KMS-11 (cell line): ENCODE results near the gene TP53I13.
A peak's percentile ranks its signal among the peaks of the same experiment; 100 is the strongest.

Experiments used
- H2AFZ ChIP-seq: fragments of 200-600 bp; sonication (generic); 2 replicates; pipeline ENCODE4 v1.6.1; 2016; ENCODE audit warnings: antibody characterized with exemption, mixed run types, low read depth
- H3K27ac ChIP-seq: fragments of 200-600 bp; sonication (generic); 2 replicates; pipeline ENCODE4 v1.6.1; 2016; ENCODE audit warnings: mild to moderate bottlenecking, mixed run types
- H3K27me3 ChIP-seq: fragments of 200-600 bp; sonication (generic); 2 replicates; pipeline ENCODE4 v1.6.1; 2017; ENCODE audit warnings: mild to moderate bottlenecking, low read depth, mixed run types, moderate library complexity; ENCODE audit not compliant: insufficient read depth
- H3K36me3 ChIP-seq: fragments of 200-600 bp; sonication (generic); 2 replicates; pipeline ENCODE4 v1.6.1; 2017; ENCODE audit warnings: mild to moderate bottlenecking, mixed run types; ENCODE audit not compliant: insufficient read depth
- H3K4me1 ChIP-seq: fragments of 200-600 bp; sonication (generic); 2 replicates; pipeline ENCODE4 v1.6.1; 2016; ENCODE audit warnings: mild to moderate bottlenecking, low read depth, mixed run types; ENCODE audit not compliant: poor library complexity, severe bottlenecking
- H3K4me2 ChIP-seq: fragments of 200-600 bp; sonication (generic); 2 replicates; pipeline ENCODE4 v1.7.0; 2016; ENCODE audit warnings: mild to moderate bottlenecking, mixed run types
- H3K4me3 ChIP-seq: fragments of 200-600 bp; sonication (generic); IDR thresholded peaks from 2 replicates; pipeline ENCODE4 v1.6.1; 2017; ENCODE audit warnings: low read depth, low read length, mixed read lengths; ENCODE audit not compliant: insufficient read depth
- H3K79me2 ChIP-seq: fragments of 200-600 bp; sonication (generic); 2 replicates; pipeline ENCODE4 v1.6.1; 2016; ENCODE audit warnings: low read depth, mixed run types; ENCODE audit not compliant: insufficient read depth
- H3K9ac ChIP-seq: fragments of 200-600 bp; sonication (generic); 2 replicates; pipeline ENCODE4 v1.6.1; 2016; ENCODE audit warnings: mild to moderate bottlenecking, mixed run types
- H4K20me1 ChIP-seq: fragments of 200-600 bp; sonication (generic); 2 replicates; pipeline ENCODE4 v1.6.1; 2016; ENCODE audit warnings: mild to moderate bottlenecking, mixed run types; ENCODE audit not compliant: insufficient read depth
- CTCF ChIP-seq: fragments of 200-600 bp; sonication (generic); conservative IDR thresholded peaks from 2 replicates; pipeline ENCODE4 v1.6.1; 2017; ENCODE audit warnings: low read depth, mild to moderate bottlenecking, antibody characterized with exemption, low read length, moderate library complexity, mixed read lengths

The TP53I13 gene

GRCh38 chr17:29569245-29569950 is 897 bp downstream of the TP53I13 start:
- Histone ChIP-seq H4K20me1 (no peaks in the 10 kb centered on the region), H2AFZ (peak overlapping the region; percentile 97; the same call in 1 of the 2 replicates), H3K27me3 (no peaks in the 10 kb centered on the region), H3K4me2 (peak overlapping the region; percentile 83), H3K9ac (peak overlapping the region; percentile 57; the same call in 1 of the 2 replicates), H3K79me2 (peaks cover 6% of the 10 kb centered on the region; the same call in 1 of the 2 replicates), H3K4me1 (peaks cover 21% of the 10 kb centered on the region), H3K27ac (no peak overlapping the region), H3K4me3 (no peak overlapping the region), H3K36me3 (no peaks in the 10 kb centered on the region)
- TF ChIP-seq CTCF: no peak

- Histone ChIP-seq H4K20me1 (no peaks in the 10 kb centered on the region), H3K4me1 (peaks cover 10% of the 10 kb centered on the region), H2AFZ (no peak overlapping the region), H3K9ac (no peak overlapping the region), H3K27me3 (no peaks in the 10 kb centered on the region), H3K27ac (no peak overlapping the region), H3K4me3 (no peak overlapping the region), H3K36me3 (no peaks in the 10 kb centered on the region), H3K4me2 (no peak overlapping the region), H3K79me2 (no peaks in the 10 kb centered on the region)
- no peak for TF ChIP-seq CTCF
These were observed 2.0 kb downstream of the TP53I13 start for GRCh38 chr17:29570521-29570920.

GRCh38 chr17:29571486-29571882 is 3.0 kb downstream of the TP53I13 start:
- no peak for TF ChIP-seq CTCF
- H3K79me2 ChIP-seq: no peaks in the 10 kb centered on the region
- H3K4me1 ChIP-seq: peaks cover 10% of the 10 kb centered on the region
- no peaks in the 10 kb centered on the region for H3K27me3 ChIP-seq
- no peak overlapping the region for H3K4me3 ChIP-seq
- no peaks in the 10 kb centered on the region for H3K36me3 ChIP-seq
- no peak overlapping the region for H3K27ac ChIP-seq
- no peaks in the 10 kb centered on the region for H4K20me1 ChIP-seq
- no peak overlapping the region for H3K9ac ChIP-seq
- no peak overlapping the region for H3K4me2 ChIP-seq
- no peak overlapping the region for H2AFZ ChIP-seq

- H3K4me3 ChIP-seq: no peak overlapping the region
- TF ChIP-seq CTCF: no peak
- H2AFZ ChIP-seq: no peak overlapping the region
- no peak overlapping the region for H3K4me2 ChIP-seq
- H3K36me3 ChIP-seq: no peaks in the 10 kb centered on the region
- H4K20me1 ChIP-seq: no peaks in the 10 kb centered on the region
- no peak overlapping the region; the same call in 1 of the 2 replicates for H3K9ac ChIP-seq
- no peaks in the 10 kb centered on the region for H3K27me3 ChIP-seq
- peaks cover 10% of the 10 kb centered on the region for H3K4me1 ChIP-seq
- H3K79me2 ChIP-seq: no peaks in the 10 kb centered on the region
- H3K27ac ChIP-seq: no peak overlapping the region
These were observed 3.6 kb downstream of the TP53I13 start for GRCh38 chr17:29571883-29572681.
